Upper lobe of left lung (tissue), 6 donors: ENCODE measurements around the gene NEK4. TPM values are rescaled to one million over a fixed set of nuclear protein-coding genes. Genes with fewer than 3 reads are reported as not detected.

ENCODE experiments used
- ATAC-seq, 2 donors: fragments of 200-7000 bp; cut with Tn5 transposase; one replicate each; pipeline ENCODE4 v1.9.1; 2022; ENCODE audit warnings: mild to moderate bottlenecking in 2 of 2, moderate library complexity in 2 of 2; ENCODE audit not compliant: low FRiP score in 2 of 2
- DNase-seq, 2 donors: peaks; one replicate each; pipeline ENCODE4 v3.0.0-alpha.2; 2019 to 2020
- H3K27ac ChIP-seq, 4 donors: fragments of 200-600 bp; sonication (generic); one replicate each; pipeline ENCODE4 v1.5.1; 2016 to 2019
- H3K27me3 ChIP-seq, 4 donors: fragments of 200-600 bp; sonication (generic); one replicate each; pipeline ENCODE4 v1.5.1; 2017 to 2019
- H3K36me3 ChIP-seq, 4 donors: fragments of 200-600 bp; sonication (generic); one replicate each; pipeline ENCODE4 v1.5.1; 2016 to 2019
- H3K4me1 ChIP-seq, 4 donors: fragments of 200-600 bp; sonication (generic); one replicate each; pipeline ENCODE4 v1.5.1; 2018 to 2019
- H3K4me3 ChIP-seq, 4 donors: fragments of 200-600 bp; sonication (generic); one replicate each; pipeline ENCODE4 v1.5.1; 2017 to 2019; ENCODE audit warnings: mild to moderate bottlenecking in 2 of 4, moderate library complexity in 1 of 4
- H3K9me3 ChIP-seq, 4 donors: fragments of 200-600 bp; sonication (generic); one replicate each; pipeline ENCODE4 v1.5.1; 2018 to 2019
- CTCF ChIP-seq, 6 experiments: fragments of 450-650 bp in 4 of 6; fragments of 200-600 bp in 2 of 6; sonication (generic) in 2 of 6; IDR thresholded peaks; one replicate each; pipeline ENCODE4 v1.5.1; 2016 to 2019; ENCODE audit warnings: antibody characterized with exemption in 6 of 6
- EP300 ChIP-seq, 4 donors: sonication (generic); formaldehyde crosslinking; IDR thresholded peaks; one replicate each; pipeline ENCODE4 v1.5.1; 2017; ENCODE audit warnings: antibody characterized with exemption in 4 of 4, control low read depth in 2 of 4
- POLR2A ChIP-seq, 4 donors: fragments of 450-650 bp; IDR thresholded peaks; one replicate each; pipeline ENCODE4 v1.5.1; 2016 to 2017; ENCODE audit warnings: antibody characterized with exemption in 4 of 4, mild to moderate bottlenecking in 2 of 4
- POLR2AphosphoS5 ChIP-seq, 2 donors: sonication (generic); formaldehyde crosslinking; IDR thresholded peaks; one replicate each; pipeline ENCODE4 v1.5.1; 2017; ENCODE audit warnings: antibody characterized with exemption in 2 of 2
- WGBS, 2 donors: methylation state at CpG; one replicate each; pipeline ENCODE4 v1.1.5; 2017 to 2018; 5-methylcytosine and 5-hydroxymethylcytosine counted together
- total RNA-seq, 6 donors: library from RNA; depleted of rRNA in 4 of 6; stranded (reverse); fragments of >200 nt in 4 of 6; gene quantifications; one replicate each; pipeline versions ENCODE4 v1.1.0 to v1.2.1, GENCODE V29; 2016 to 2021
- donor health status: DM: no; HTN: no; CAD: no; lungs with moderate emphysema.
- donor health status: DM: no; HTN: yes; CAD: no; lungs with severe emphysema.

NEK4 gene
- total RNA-seq, 6 donors from 2014 or later: 17.8 to 28.6 (median 24.2) TPM

- Histone ChIP-seq H3K27ac (peak overlapping the region in 3 of 4 donors; percentile 74 to 85 (median 82)), H3K4me3 (peak overlapping the region; percentile 77 to 94 (median 88)), H3K9me3 (no peaks in the 10 kb centered on the region), H3K4me1 (peaks cover 12 to 23% (median 17%) of the 10 kb centered on the region in 4 donors), H3K27me3 (no peaks in the 10 kb centered on the region), H3K36me3 (peaks cover 0 to 31% (median 11%) of the 10 kb centered on the region in 4 donors)
- TF ChIP-seq POLR2A (IDR thresholded peaks at IDR 0.05) (no peak), EP300 (IDR thresholded peaks at IDR 0.05) (no peak), POLR2AphosphoS5 (IDR thresholded peaks at IDR 0.05) (no peak), CTCF (IDR thresholded peaks at IDR 0.05) (no peak)
- DNase-seq: no peak
- 20 to 26% methylated on average over 13 of the region's 13 CpGs for WGBS, 2 donors
- no peak for ATAC-seq
These were observed 819 bp downstream of the NEK4 start for GRCh38 chr3:52769786-52770455.

- DNase-seq (no peak), ATAC-seq (no peak)
- Histone ChIP-seq H3K27me3 (no peaks in the 10 kb centered on the region), H3K4me1 (no peaks in the 10 kb centered on the region), H3K36me3 (peaks cover 5 to 93% (median 55%) of the 10 kb centered on the region in 4 donors), H3K27ac (peak overlapping the region in 1 of 4 donors; percentile 35), H3K4me3 (no peak overlapping the region), H3K9me3 (no peaks in the 10 kb centered on the region)
- WGBS, 2 donors: 72 to 84% methylated on average over 2 of the region's 2 CpGs
- TF ChIP-seq POLR2A (IDR thresholded peaks at IDR 0.05) (no peak), CTCF (IDR thresholded peaks at IDR 0.05) (no peak), EP300 (IDR thresholded peaks at IDR 0.05) (no peak), POLR2AphosphoS5 (IDR thresholded peaks at IDR 0.05) (no peak)
These were observed 7.3 kb downstream of the NEK4 start for GRCh38 chr3:52763466-52763865.

GRCh38 chr3:52756141-52756540 lies 14.6 kb downstream of the NEK4 start:
- DNase-seq: no peak
- H3K4me3 ChIP-seq: no peak overlapping the region
- H3K27me3 ChIP-seq: no peaks in the 10 kb centered on the region
- H3K27ac ChIP-seq: no peak overlapping the region
- 95 to 96% methylated on average over 1 of the region's 1 CpG for WGBS, 2 donors
- peaks cover 0 to 5% (median 2%) of the 10 kb centered on the region in 4 donors for H3K4me1 ChIP-seq
- peaks cover 0 to 88% (median 37%) of the 10 kb centered on the region in 4 donors for H3K36me3 ChIP-seq
- ATAC-seq: no peak
- TF ChIP-seq POLR2AphosphoS5 (IDR thresholded peaks at IDR 0.05): no peak
- TF ChIP-seq CTCF (IDR thresholded peaks at IDR 0.05): no peak
- TF ChIP-seq EP300 (IDR thresholded peaks at IDR 0.05): no peak
- no peak for TF ChIP-seq POLR2A (IDR thresholded peaks at IDR 0.05)
- H3K9me3 ChIP-seq: no peaks in the 10 kb centered on the region

GRCh38 chr3:52754373-52754772 lies 16.4 kb downstream of the NEK4 start:
- ATAC-seq: no peak
- no peak for DNase-seq
- no peak overlapping the region for H3K27ac ChIP-seq
- TF ChIP-seq EP300 (IDR thresholded peaks at IDR 0.05) (no peak), CTCF (IDR thresholded peaks at IDR 0.05) (no peak), POLR2AphosphoS5 (IDR thresholded peaks at IDR 0.05) (no peak), POLR2A (IDR thresholded peaks at IDR 0.05) (no peak)
- 94 to 97% methylated on average over 4 of the region's 4 CpGs for WGBS, 2 donors
- H3K36me3 ChIP-seq: peaks cover 11 to 89% (median 38%) of the 10 kb centered on the region in 4 donors
- no peaks in the 10 kb centered on the region for H3K27me3 ChIP-seq
- H3K4me1 ChIP-seq: peaks cover 0 to 5% (median 2%) of the 10 kb centered on the region in 4 donors
- H3K9me3 ChIP-seq: no peaks in the 10 kb centered on the region
- H3K4me3 ChIP-seq: no peak overlapping the region
